NCI-H1105 (cell line): ENCODE results near the gene INPP5A.

Experiments
- DNase-seq: peaks from one replicate; lab custom pipeline; 2025; lab: John Stamatoyannopoulos, UW

The INPP5A gene

DNA sequence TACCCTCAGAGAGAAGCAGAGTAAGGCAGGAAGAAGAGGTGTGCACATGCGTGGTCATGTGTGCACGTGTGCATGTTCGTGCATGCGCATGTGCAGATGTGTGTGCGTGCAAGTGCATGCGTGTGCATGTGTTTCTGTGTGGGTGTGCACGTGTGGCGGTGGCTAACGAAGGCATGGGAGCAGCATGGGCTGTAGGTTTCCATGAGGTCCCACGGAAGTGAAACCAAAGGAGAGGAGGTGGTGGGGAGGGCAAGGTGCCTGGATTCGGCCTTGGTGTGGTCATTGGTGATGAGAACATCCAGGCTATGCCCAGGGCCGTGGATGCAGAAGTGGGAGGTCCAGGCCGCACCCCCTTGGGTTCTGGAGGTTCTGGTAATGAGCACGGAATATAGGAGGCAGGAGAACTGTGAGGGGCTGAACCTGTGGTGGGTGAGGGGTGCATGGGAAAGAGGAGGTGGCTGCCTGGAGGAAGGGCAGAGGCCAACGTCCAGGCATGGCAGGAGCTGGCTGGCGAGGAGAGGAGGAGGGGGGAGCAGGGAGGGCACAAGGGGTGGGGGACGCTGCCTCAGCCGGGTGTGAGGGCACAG, 2.4 kb upstream of the INPP5A start:
- no peak for DNase-seq

DNA sequence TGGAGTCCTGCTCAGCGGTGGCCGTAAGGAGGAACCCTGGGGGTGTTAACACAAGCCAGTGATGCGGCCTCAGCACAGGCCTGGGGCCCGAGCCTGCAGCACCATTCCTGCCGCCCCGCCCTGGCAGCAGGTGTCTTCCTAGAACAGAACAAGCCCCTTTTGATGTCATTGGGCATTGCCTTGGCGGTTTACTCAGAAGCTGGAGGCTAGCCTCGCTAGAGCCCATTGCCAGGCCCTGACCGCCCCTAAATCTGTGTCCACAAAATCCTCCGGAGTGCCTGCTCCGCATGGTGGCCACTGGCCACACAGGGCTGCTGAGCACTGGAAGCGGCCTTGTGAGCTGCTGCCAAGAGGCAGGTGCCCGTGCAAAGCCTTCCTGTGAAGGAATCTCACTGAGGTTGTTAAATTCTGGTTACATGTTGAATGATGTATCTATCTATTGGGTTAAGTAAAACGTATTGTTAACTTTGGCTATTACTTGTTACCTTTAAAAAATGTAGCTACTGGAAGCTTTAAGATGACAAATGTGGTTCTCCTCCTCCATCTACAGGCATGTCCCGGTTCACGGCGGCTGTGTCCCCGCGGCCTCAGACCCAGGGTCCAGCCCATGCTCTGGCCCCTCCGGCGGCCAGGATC, 1.2 kb upstream of the INPP5A start:
- no peak for DNase-seq

DNA sequence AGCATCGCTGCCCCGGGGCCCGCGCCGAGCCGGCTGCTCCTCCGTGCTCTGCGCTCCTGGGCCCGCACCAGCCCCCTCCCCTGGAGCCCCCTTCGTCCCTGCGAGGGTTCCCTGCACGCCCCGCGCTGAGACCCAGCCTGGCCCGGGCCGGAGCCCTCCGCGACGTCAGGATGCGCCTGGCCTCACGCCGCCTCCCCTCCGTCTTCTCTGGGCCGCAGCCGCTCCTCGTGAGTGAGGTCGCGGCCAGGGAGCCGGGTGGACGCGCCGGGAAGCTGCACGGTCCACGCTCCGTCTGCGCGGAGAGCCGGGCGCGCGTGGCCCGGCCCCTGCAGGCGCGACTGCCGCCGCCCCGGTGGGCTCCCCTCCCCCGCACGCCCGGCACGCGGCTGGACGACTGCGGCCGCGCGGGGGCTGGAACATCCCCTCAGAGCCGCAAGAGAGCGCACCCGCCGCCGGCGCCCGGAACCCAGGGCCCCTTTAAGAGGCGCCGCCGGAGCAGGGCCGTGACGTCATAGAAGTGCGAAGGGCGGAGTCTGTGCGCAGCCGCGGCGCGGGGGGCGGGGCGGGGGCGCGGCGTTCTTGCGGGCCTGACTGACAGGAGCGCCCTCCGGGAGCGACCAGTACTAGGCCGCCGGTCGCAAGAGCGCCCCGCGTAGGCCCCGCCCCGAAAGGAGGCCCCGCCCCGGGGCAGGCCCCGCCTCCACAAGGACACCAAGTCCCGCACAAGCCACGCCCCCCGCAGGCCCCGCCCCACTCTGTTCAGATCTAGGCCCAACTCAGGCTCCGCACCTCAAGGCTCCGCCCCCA, 507 bp upstream of the INPP5A start:
- peak; percentile 88 for DNase-seq

DNA sequence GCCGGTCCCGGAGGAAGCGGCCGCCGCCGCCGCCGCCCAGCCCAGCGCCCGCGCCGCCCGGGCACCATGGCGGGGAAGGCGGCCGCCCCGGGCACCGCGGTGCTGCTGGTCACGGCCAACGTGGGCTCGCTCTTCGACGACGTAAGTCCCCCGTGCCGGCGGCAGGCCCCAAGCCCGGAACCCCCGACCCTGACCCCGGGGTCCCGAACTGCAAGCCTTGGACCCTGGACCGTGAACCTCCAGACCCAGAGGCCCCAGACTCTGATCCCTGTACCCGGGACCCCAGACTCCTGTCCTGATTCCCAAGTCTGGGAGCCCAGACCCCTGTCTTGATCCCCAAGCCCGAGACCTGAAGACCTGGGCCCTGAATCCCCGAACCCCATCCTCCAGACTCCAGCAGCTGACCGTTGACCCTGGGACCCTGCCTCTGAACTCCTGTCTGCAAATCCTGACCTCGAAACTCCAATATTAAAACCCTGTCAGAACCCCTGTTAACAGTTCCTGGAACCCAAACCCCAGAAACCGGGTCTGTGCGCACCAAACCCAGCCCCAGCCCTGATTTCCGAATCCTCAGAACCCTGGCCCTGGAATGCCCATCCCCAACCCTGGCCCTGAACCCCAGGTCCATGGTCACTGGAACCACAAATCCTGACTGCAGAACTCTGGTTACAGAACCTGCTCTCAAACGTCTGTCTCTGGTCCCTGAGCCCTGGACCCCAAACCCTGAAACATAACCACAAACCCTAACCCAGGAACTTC, 623 bp downstream of the INPP5A start:
- no peak for DNase-seq

DNA sequence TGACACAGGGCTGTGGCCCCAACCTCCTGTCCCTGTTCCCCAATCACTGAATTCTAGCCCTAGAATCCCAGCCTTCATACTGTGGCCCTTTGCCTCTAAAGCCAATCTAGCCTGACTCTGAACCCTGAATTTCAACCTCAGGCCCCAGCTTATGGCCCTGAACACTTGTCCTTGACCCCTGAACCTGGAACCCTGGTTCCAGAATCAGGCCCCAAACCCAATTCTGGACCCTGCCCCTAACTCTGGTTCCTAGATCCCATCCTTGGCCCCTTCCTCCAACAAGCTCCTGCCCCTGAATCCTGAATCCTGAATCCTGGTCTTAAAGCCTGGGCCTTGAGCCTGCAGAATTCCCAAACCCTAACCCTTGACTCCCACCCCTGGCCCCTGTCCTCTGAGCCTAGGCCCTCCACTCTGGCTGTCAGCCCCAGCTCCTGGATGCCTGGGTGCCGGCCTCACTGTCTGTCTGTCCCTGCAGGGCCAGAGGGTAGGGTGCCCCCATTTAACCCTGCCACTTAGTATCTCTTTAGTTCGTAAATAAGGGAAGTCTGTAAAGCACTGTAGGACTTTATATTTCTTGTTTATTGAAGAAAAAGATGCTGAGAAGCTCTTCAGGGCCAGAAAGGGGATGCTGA, 1.3 kb downstream of the INPP5A start:
- no peak for DNase-seq

DNA sequence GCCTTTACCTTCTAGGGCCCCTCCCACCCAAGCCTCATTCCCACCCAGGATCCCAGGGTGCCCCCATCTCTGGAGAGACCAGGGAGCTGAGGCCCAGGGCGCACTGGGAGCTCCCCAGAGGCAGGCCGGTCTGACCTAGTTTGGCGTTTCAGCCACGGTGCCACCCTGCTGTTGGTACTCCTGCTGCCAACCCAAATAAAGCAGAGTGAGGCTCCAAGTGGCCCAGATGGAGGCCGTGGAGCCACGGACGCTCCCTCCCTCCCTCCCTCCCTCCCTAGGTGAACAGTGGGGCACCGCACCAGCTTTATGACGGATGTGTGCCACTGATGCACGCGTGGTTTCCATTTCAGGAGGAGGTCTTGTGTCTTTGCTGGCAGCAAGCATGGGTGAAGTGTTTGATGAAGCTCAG, 1.8 kb downstream of the INPP5A start:
- DNase-seq, result no peak

DNA sequence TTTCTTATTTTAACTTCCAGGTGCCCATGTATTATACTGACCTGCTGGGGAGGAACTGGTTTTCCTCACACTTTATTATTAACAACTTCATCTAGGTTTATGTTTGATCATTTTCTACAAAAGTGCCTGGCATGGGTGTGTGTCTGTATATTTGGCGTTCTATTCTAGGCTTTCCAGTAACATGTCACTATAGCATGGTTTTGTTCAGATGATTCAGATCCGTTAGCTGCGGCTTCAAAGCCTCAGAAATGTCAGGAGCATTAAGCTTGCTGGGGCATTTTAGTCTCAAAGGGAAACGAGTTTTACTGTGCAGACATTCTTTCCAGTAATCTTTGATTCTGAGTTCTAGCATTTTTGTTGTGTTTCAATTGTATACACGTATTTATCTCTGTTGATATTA, 2.3 kb downstream of the INPP5A start:
- no peak for DNase-seq

DNA sequence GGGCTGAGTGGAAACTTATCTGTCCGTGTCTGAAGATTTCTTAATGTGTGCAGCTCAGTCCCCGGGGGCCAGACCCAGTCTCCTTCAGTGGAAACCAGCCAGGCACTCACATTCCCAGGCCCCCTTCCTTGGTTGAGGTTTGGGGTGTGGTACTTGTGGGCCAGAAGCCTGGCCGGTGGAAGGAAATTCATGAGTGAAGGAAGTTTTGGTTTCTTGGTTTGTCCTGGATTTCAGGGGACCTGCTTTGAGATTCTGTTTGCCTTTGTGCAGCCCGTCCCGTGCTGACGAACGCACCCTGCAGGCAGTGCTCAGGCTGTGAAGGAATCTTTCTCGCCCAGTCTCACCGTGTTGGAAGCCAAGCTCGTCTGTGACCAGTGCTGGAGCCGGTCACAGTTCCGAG, 2.9 kb downstream of the INPP5A start:
- no peak for DNase-seq

DNA sequence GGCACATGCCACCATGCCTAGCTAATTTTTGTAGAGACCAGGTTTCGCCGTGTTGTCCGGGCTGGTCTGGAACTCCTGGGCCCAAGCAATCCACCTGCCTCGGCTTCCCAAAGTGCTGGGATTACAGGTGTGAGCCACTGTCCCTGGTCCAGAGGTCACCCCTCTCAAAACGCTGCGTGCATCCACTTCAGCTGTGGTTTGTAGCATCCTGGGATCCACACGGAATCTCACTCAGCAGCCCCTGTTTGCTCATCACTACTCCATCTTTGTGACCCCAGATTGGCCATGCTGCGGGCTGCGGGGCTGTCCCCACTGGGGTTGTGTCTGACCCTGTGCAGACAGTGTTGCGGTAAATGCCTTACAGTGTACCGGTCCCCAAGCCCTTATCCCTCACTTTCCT, 3.5 kb downstream of the INPP5A start:
- DNase-seq, result no peak

DNA sequence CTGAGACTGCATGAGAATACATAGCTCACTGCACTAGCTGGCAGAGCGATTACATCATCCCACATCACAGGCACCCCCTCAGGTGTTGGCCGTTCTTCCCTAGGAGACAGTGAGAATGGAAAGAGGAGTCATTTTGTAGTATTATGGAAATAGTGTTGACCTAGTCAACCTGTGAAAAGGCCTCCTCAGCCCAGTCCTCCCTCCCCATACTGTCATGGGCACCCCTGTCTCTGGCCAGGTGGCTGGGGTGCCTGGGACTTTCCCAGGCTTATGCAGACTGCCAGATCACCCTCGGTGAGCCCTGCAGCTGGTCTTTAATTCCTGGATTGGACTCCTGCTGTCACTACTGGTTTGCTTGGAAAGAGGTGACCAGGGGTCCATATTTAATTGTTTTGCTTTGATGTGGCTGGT, 4.0 kb downstream of the INPP5A start:
- no peak for DNase-seq

DNA sequence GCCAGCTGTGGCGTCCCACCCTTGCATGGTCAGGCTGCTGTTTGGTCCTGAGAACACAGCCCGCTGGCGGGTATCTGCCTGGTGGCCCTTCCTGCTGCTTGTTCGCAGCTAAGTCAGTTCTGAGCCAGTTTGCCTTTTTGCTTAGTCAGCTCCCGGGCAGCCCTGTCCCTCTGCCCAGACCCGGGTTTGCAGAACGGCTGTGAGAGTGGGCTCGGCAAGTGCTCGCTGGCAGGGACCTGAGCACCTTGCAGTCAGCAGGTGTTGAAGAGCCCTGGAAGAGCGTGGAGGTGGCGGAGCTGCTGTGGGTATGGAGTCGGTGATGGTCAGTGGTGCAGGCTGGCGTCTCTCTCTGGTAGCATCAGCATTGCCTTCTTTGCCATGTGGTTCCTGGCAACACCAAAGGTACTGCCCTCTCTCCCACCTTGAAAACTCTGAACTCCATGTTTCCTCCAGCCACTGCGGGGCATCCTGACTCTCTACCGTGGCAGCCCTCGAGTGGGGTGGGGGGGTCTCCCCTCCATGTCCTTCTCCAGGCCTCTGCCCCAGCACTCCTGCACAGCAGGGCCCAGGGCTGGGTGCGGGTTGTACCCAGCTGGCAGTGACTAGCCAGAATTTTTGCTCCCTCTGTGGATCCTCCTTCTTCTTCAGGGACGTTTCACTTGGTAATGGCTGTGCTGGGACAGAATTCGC, 4.6 kb downstream of the INPP5A start:
- DNase-seq, result no peak

DNA sequence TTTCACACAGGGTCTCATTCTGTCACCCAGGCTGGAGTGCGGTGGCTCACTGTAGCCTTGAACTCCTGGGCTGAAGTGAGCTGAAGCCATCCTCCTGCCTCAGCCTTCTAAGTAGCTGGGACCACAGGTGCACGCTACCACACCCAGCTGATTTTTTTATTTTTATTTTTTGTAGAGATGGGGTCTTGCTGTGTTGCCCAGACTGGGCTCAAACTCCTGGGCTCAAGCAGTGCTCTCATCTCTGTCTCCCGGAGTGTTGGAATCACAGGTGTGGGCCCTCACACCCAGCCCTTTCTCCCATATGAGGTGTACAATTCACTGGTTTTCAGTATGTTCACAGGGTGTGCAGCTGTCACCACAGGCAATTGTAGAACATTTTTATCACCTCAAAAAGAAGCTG, 5.2 kb downstream of the INPP5A start:
- no peak for DNase-seq

DNA sequence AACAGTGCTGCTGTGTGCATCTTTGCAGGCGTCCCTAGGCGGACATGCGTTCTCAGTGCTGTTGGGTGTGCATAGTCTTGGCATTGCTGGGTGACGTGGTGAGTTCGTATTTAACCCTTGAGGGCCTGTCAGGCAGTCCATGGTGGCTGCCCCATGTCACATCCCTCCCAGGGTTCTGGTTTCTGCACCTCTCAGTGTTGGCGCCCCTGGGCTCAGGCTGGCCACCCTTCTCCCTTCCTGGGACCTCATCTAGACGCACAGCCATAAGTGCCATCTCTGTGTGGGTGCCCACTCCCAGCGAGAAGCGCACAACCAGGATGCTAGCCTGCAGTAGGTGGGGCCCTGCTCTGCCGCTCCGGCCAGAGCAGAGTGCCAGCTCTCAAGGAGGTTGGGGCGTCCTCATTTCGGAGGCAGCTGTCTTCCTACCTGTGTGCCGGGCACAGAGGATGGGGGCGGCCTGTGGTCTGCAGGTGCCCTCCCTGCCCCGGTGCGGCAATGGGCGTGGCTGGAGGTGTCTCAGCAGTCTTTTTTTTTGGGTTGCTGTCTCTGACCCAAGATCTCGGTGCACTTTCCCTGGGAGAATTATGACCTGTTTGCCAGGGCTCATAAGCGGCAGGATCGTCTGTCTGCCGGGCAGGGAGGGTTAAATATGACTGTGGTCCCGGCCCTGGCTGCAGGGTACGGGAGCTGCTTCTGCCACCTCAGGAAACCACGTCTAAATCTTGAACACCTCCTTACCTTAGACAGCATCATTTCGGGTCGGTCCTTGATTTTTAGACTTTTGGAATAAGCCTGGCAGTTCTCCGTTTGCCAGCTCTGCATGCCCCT, 6.5 kb downstream of the INPP5A start:
- DNase-seq, result no peak

DNA sequence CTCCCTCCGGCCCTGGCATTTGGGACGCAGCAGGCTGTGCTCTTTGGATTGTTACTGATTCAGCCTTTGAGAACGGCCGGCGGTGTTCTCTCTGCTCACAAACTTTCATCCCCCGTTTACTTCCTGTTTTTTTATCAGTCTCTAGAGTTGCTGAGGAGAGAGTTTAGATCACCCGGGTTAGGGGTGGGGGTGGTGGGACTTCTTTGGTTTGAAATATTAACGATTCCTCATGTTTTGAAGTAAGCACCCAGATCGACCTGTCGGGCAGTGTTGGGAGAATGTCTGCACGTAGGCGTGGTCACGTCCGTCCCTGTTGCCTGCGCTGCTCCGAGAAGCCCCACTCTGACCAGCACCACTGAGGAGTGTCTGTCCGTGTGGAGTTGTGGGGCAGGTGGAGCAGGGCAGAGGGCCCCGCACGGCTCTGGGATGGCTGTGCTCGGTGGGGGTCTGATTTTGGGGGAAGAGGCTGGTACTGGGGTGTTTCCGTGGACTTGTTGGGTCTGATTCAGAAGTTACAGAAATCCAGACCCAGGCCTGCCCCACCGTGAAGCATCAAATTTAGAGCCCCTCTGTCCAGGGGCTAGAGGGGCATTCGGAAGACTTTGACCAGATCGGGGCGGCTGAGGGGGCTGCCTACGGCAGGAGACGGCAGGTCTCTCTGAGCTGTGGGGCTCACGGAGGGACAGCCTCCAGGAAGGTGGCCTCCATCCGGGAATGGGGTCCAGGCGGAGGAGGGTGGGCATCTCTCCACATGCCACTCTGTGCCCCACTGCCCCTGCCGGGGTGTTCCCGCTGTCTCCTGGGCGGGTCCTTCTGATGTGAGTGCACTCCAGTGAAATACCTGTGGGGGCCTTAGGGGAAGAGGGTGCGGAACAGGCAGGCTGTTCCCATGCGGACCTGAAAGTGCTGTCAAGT, 7.4 kb downstream of the INPP5A start:
- no peak for DNase-seq

DNA sequence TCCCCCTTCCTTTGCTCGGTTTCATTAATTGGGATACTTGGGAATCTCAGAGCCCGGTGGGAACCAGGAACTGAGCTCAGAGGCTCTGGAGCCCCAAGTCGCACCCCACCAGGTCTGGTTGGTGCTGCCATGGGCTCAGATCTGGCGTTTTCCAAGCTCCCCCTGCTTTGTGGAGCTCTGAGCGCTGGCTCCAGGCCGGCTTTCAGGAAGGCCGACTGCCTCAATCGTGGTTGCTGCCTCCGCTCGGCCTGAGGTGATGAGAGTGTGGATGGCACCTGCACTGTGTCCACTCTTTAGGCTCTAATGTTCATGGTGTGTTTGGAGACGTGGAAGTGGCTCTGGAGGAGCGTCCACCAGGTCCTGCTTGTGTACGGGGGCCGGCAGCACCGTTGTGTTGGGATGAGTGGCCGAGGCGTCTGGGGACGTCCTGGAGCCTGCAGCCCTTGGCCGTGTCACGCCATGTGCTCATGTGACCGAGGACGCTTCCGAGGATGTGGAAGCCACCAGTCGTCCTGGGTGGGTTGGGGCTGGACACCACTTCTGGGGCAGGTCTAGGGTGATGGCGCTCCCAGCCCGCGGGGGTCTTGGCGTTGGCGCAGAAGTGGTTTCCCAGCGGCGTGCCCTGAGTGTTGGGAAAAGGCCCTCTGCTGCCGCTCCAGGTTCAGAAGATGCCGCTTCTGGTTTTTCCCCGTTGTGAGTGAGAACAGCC, 8.2 kb downstream of the INPP5A start:
- no peak for DNase-seq

DNA sequence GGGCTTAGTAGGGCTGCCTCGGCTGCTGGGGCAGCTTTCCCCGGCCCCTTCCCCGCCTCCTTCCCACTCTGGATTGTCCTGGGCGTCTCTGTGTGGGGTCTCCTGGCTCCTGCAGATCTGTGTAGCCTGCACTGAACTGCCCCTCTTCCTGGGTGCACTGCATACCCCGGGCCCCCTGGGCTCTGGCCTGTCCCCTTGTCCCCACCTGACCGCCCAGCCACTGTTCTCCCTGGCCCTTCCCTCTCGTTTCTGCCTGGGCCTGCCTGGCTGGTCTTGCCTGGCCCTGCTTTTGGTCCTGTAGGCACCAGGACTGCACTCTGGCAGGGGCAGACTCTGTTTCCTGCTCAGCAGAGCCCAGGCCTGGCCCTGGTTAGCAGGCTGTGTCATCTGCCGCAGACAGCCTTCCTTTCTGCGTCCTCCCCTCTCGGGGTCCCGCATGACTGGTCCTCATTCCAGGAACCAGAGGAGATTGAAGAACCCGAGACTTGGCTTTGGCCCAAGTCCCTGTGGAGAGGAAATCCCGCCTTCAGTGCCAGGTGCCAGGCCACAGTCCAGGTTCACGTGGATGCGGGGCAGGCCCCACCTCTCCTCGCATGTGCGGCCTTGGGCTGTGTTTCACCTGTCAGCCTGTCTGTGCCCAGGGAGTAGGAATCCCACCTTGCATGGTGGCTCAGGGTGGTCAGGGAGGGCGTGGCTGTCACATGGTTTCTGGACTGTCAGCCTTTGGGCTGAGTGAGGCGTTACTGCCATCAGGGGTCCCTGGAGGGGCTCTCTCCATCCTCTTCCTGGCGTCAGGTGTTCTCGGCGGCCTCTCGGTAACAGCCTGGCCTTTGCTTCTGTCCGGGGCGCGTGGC, 9.2 kb downstream of the INPP5A start:
- peak; percentile 39 for DNase-seq

DNA sequence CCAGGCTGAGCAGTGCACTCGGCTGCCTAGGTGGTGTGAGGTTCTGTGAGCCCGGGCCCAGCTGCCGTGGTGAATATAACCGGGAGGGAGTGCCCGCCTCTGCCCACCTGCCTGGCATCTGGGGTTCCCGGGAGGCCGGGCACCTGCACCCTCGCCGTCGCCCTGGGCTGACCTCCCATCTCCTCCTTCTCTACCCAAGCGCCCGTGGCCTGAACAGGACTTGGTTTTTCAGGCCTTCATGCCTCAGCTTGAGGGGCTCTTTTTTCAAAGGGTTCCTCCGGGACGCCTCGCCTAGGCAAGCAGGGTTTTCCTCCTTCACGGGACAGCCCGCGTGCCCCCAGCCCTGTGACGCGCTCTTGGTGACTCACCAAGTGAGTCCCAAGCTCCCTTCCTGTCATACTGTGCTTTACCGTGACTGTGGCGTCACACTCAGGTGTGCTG, 9.9 kb downstream of the INPP5A start:
- no peak for DNase-seq
